ENCODE results near the gene PDXP. TPM values are rescaled to one million over a fixed set of nuclear protein-coding genes. Genes with fewer than 3 reads are reported as not detected.

The PDXP gene
- total and polyA plus RNA-seq, 2 of the 13 experiments (the other 11 are each of a cell fraction or from before 2014, with no cell fraction given) = 58.2 to 70.6 TPM

DNA sequence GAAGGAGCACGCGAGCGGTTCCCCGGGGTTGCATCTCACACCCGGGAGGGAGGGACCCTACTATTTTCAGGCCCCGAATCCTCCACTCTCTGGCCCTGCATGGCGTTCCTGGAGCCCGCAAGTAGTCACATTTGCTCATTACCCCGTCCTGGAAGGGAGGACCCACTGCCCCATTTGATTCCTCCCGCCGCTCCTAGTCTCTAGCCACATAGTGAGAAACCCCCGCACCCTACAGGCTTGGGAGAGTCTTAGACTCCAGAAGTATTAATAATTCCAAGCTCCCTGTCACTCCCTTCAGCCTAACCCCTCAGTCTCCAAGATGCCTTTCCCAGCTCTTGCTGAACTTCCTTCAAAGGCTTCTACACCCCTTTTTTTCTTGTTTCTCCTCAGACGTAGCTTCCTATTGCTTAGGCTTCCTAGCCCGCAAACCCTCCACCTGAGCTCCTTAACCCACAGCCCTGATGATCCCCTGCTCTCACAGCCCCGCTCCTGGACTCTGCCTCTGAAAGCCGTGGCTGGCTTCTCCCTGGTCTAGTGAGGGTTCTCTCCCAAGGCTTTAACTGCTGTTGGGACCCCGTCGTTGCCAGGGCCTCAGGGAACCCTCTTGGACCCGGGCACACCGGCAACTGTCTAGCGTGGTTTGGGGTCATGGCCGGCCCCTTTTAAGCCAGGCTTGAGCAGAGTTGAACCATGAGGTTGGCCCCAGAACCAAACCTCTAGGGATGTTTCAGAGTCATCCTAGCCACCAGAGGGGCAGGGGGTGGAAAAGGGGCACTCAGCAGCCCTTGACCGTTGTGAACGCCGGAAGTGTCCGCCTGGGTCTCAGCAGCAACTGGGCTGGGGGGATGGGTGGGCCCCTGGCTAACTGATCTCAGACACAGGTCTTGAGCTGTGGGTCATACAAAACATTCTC is 49.0 kb upstream of the PDXP start (continued):
- no peak for TF ChIP-seq MAFG (CRISPR knock-in tag; IDR thresholded peaks at IDR 0.05)
- no peak for TF ChIP-seq ZNF891 (CRISPR knock-in tag; IDR thresholded peaks at IDR 0.05)
- TF ChIP-seq, protein P1, sequence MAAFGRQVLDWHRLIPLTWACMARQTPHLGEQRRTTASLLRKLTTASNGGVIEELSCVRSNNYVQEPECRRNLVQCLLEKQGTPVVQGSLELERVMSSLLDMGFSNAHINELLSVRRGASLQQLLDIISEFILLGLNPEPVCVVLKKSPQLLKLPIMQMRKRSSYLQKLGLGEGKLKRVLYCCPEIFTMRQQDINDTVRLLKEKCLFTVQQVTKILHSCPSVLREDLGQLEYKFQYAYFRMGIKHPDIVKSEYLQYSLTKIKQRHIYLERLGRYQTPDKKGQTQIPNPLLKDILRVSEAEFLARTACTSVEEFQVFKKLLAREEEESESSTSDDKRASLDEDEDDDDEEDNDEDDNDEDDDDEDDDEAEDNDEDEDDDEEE (CRISPR knock-in tag; IDR thresholded peaks at IDR 0.05) = 0 out of 2 replicates have a peak, but pooled peaks have one; percentile 55
- TF ChIP-seq MYNN (CRISPR knock-in tag; IDR thresholded peaks at IDR 0.05; ENCODE audit: low read depth) = no peak
- TF ChIP-seq ZBTB7A (CRISPR knock-in tag; IDR thresholded peaks at IDR 0.05) = peak; percentile 40; the same call in 1 of the 2 replicates
- no peak for TF ChIP-seq ZNF296 (CRISPR knock-in tag; conservative IDR thresholded peaks at IDR 0.05)
- no peak for TF ChIP-seq MEF2D (CRISPR knock-in tag; IDR thresholded peaks at IDR 0.05)
- TF ChIP-seq, protein P2, sequence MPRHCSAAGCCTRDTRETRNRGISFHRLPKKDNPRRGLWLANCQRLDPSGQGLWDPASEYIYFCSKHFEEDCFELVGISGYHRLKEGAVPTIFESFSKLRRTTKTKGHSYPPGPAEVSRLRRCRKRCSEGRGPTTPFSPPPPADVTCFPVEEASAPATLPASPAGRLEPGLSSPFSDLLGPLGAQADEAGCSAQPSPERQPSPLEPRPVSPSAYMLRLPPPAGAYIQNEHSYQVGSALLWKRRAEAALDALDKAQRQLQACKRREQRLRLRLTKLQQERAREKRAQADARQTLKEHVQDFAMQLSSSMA (CRISPR knock-in tag; IDR thresholded peaks at IDR 0.05) = no peak
- TF ChIP-seq ZBTB7B (CRISPR knock-in tag; IDR thresholded peaks at IDR 0.05) = peak; percentile 53; the same call in 1 of the 2 replicates
- no peak for TF ChIP-seq NPAS2 (CRISPR knock-in tag; IDR thresholded peaks at IDR 0.05; ENCODE audit: borderline replicate concordance)
- no peak for TF ChIP-seq SKI (IDR thresholded peaks at IDR 0.05; ENCODE audit: partially characterized antibody)
- no peak for TF ChIP-seq SMAD9 (CRISPR knock-in tag; IDR thresholded peaks at IDR 0.05)
- no peak for TF ChIP-seq ZBTB46 (CRISPR knock-in tag; IDR thresholded peaks at IDR 0.05; ENCODE audit: borderline replicate concordance)
- TF ChIP-seq ZNF350 (CRISPR knock-in tag; IDR thresholded peaks at IDR 0.05; ENCODE audit: borderline replicate concordance, low read depth) = no peak
- no peak for TF ChIP-seq ZBTB1 (CRISPR knock-in tag; IDR thresholded peaks at IDR 0.05; ENCODE audit: borderline replicate concordance)
- no peak for TF ChIP-seq NCOA1 (CRISPR knock-in tag; IDR thresholded peaks at IDR 0.05)
- TF ChIP-seq ZBTB42 (CRISPR knock-in tag; IDR thresholded peaks at IDR 0.05) = 0 out of 2 replicates have a peak, but pooled peaks have one; percentile 0
- peak; percentile 52; the same call in 1 of the 2 replicates for TF ChIP-seq ZNF136 (CRISPR knock-in tag; IDR thresholded peaks at IDR 0.05; ENCODE audit: low read depth)
- TF ChIP-seq POLR2AphosphoS5 (IDR thresholded peaks at IDR 0.05; ENCODE audit: low read depth, low read length) = no peak
- TF ChIP-seq TBL1XR1 (IDR thresholded peaks at IDR 0.05; ENCODE audit: borderline replicate concordance, low read length, partially characterized antibody) = no peak
- TF ChIP-seq, protein P3, sequence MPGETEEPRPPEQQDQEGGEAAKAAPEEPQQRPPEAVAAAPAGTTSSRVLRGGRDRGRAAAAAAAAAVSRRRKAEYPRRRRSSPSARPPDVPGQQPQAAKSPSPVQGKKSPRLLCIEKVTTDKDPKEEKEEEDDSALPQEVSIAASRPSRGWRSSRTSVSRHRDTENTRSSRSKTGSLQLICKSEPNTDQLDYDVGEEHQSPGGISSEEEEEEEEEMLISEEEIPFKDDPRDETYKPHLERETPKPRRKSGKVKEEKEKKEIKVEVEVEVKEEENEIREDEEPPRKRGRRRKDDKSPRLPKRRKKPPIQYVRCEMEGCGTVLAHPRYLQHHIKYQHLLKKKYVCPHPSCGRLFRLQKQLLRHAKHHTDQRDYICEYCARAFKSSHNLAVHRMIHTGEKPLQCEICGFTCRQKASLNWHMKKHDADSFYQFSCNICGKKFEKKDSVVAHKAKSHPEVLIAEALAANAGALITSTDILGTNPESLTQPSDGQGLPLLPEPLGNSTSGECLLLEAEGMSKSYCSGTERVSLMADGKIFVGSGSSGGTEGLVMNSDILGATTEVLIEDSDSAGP (CRISPR knock-in tag; IDR thresholded peaks at IDR 0.05; ENCODE audit: borderline replicate concordance) = no peak
- 0 out of 2 replicates have a peak, but pooled peaks have one; percentile 51 for TF ChIP-seq MEIS1 (CRISPR knock-in tag; IDR thresholded peaks at IDR 0.05; ENCODE audit: borderline replicate concordance)
- TF ChIP-seq, protein P4, sequence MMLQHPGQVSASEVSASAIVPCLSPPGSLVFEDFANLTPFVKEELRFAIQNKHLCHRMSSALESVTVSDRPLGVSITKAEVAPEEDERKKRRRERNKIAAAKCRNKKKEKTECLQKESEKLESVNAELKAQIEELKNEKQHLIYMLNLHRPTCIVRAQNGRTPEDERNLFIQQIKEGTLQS (CRISPR knock-in tag; IDR thresholded peaks at IDR 0.05) = no peak
- no peak for TF ChIP-seq ZMAT3 (CRISPR knock-in tag; conservative IDR thresholded peaks at IDR 0.05)
- TF ChIP-seq ZNF777 (CRISPR knock-in tag; IDR thresholded peaks at IDR 0.05) = no peak

All from HepG2 (cell line).